ENCODE data around the gene ROBO1.
A peak's percentile ranks its signal among the peaks of the same experiment; 100 is the strongest.

ROBO1 gene

GRCh38 chr3:78863306-78864203 is 904.2 kb downstream of the ROBO1 start:
- DNase-seq: no peak

- no peak for DNase-seq
These were observed 906.6 kb downstream of the ROBO1 start for GRCh38 chr3:78861156-78861555.

GRCh38 chr3:78860567-78860966 is 907.2 kb downstream of the ROBO1 start:
- no peak for DNase-seq

- no peak for DNase-seq
These were observed 908.9 kb downstream of the ROBO1 start for GRCh38 chr3:78858910-78859309.

- DNase-seq: no peak
These were observed 909.6 kb downstream of the ROBO1 start for GRCh38 chr3:78858174-78858573.

GRCh38 chr3:78857494-78858111 is 910.2 kb downstream of the ROBO1 start:
- DNase-seq: peak; percentile 66

- no peak for DNase-seq
These were observed 911.6 kb downstream of the ROBO1 start for GRCh38 chr3:78856164-78856563.

- DNase-seq: no peak
These were observed 912.6 kb downstream of the ROBO1 start for GRCh38 chr3:78855190-78855589.

GRCh38 chr3:78848392-78849288 is 919.2 kb downstream of the ROBO1 start:
- DNase-seq: peak; percentile 26

- no peak for DNase-seq
These were observed 920.2 kb downstream of the ROBO1 start for GRCh38 chr3:78847603-78848002.

- DNase-seq: no peak
These were observed 920.6 kb downstream of the ROBO1 start for GRCh38 chr3:78847203-78847602.

- DNase-seq: peak; percentile 38
These were observed 921.1 kb downstream of the ROBO1 start for GRCh38 chr3:78846718-78847117.

GRCh38 chr3:78845605-78846004 is 922.2 kb downstream of the ROBO1 start:
- DNase-seq: peak; percentile 7

- DNase-seq: peak; percentile 75
These were observed 923.5 kb downstream of the ROBO1 start for GRCh38 chr3:78844307-78844706.

- DNase-seq: peak; percentile 24
These were observed 928.1 kb downstream of the ROBO1 start for GRCh38 chr3:78839693-78840092.

GRCh38 chr3:78838362-78838761 is 929.4 kb downstream of the ROBO1 start:
- DNase-seq: peak; percentile 8

- no peak for DNase-seq
These were observed 932.9 kb downstream of the ROBO1 start for GRCh38 chr3:78834910-78835309.

- DNase-seq: peak; percentile 84
These were observed 935.0 kb downstream of the ROBO1 start for GRCh38 chr3:78832785-78833204.

GRCh38 chr3:78831446-78831972 is 936.3 kb downstream of the ROBO1 start:
- DNase-seq: no peak

GRCh38 chr3:78830470-78830869 is 937.3 kb downstream of the ROBO1 start:
- no peak for DNase-seq

GRCh38 chr3:78827618-78828017 is 940.2 kb downstream of the ROBO1 start:
- DNase-seq: no peak

- no peak for DNase-seq
These were observed 942.0 kb downstream of the ROBO1 start for GRCh38 chr3:78825858-78826215.
